ENCODE measurements around the gene RNF17. TPM values are rescaled to one million over a fixed set of nuclear protein-coding genes. Genes with fewer than 3 reads are reported as not detected.

RNF17 gene
- total RNA-seq, 1 donor from 2014 or later, result not detected

GRCh38 chr13:24921003-24921402 is 157.0 kb downstream of the RNF17 start:
- Mint-ChIP-seq H3K9me3 (ENCODE audit: unreplicated experiment) (no peaks in the 10 kb centered on the region), H3K36me3 (ENCODE audit: unreplicated experiment) (no peaks in the 10 kb centered on the region), H3K4me3 (ENCODE audit: unreplicated experiment) (peak overlapping the region; percentile 22), H3K27ac (ENCODE audit: unreplicated experiment) (no peak overlapping the region), H3K27me3 (ENCODE audit: unreplicated experiment) (no peaks in the 10 kb centered on the region), H3K4me1 (ENCODE audit: unreplicated experiment) (peaks cover 24% of the 10 kb centered on the region)
- TF ChIP-seq, protein P1, sequence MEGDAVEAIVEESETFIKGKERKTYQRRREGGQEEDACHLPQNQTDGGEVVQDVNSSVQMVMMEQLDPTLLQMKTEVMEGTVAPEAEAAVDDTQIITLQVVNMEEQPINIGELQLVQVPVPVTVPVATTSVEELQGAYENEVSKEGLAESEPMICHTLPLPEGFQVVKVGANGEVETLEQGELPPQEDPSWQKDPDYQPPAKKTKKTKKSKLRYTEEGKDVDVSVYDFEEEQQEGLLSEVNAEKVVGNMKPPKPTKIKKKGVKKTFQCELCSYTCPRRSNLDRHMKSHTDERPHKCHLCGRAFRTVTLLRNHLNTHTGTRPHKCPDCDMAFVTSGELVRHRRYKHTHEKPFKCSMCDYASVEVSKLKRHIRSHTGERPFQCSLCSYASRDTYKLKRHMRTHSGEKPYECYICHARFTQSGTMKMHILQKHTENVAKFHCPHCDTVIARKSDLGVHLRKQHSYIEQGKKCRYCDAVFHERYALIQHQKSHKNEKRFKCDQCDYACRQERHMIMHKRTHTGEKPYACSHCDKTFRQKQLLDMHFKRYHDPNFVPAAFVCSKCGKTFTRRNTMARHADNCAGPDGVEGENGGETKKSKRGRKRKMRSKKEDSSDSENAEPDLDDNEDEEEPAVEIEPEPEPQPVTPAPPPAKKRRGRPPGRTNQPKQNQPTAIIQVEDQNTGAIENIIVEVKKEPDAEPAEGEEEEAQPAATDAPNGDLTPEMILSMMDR (IDR thresholded peaks at IDR 0.05), result no peak
- DNase-seq (ENCODE audit: extremely low spot score, unreplicated experiment), result no peak

DNA sequence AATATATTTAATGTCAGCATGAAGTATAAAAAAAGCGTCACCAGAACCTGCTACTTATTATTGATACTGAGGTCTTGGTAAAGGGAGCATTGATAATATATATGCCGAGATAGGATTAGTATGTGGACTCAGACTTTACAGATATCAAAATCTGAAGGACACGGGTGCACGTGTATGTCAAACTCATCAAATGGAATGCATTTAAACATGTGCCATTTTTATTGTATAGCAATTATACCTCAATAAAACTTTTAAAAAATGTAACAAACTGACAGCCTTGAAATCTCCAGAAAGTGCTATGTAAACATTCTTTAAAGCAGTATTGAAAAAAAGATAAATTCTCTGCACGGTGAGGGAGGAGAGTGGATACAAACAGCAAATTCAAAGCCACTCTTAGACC is 157.9 kb downstream of the RNF17 start:
- Mint-ChIP-seq H3K27me3 (ENCODE audit: unreplicated experiment) (no peaks in the 10 kb centered on the region), H3K9me3 (ENCODE audit: unreplicated experiment) (no peaks in the 10 kb centered on the region), H3K36me3 (ENCODE audit: unreplicated experiment) (no peaks in the 10 kb centered on the region), H3K4me3 (ENCODE audit: unreplicated experiment) (peak overlapping the region; percentile 92), H3K4me1 (ENCODE audit: unreplicated experiment) (peaks cover 24% of the 10 kb centered on the region), H3K27ac (ENCODE audit: unreplicated experiment) (peak overlapping the region; percentile 99)
- no peak for DNase-seq (ENCODE audit: extremely low spot score, unreplicated experiment)
- TF ChIP-seq, protein P1 (IDR thresholded peaks at IDR 0.05), result no peak

DNA sequence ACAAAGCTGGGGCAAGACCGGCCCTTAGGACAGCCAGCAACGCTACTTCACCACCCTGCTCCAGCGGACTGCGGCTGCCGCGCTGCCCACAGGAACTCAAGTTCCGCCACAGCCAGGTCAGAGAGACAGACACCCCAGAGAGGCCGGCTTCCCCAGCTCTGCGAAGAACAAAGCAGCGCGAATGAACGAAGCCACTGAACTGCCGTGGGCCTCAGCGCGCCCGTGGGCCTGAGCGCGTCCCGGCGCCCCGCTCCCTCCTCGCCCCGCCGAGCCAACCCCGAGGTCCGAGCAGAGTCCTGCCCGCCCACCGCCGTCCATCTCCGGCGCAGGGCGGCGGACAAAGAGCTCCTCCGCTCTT is 158.4 kb downstream of the RNF17 start:
- Mint-ChIP-seq H3K27me3 (ENCODE audit: unreplicated experiment) (peaks cover 2% of the 10 kb centered on the region), H3K9me3 (ENCODE audit: unreplicated experiment) (no peaks in the 10 kb centered on the region)
- no peak for DNase-seq (ENCODE audit: extremely low spot score, unreplicated experiment)

GRCh38 chr13:24922745-24923591 is 159.0 kb downstream of the RNF17 start:
- DNase-seq (ENCODE audit: extremely low spot score, unreplicated experiment), result peak; percentile 99
- peaks cover 24% of the 10 kb centered on the region for H3K4me1 Mint-ChIP-seq (ENCODE audit: unreplicated experiment)
- TF ChIP-seq, protein P1 (IDR thresholded peaks at IDR 0.05), result no peak
- peaks cover 7% of the 10 kb centered on the region for H3K27me3 Mint-ChIP-seq (ENCODE audit: unreplicated experiment)
- no peaks in the 10 kb centered on the region for H3K36me3 Mint-ChIP-seq (ENCODE audit: unreplicated experiment)
- peak overlapping the region; percentile 92 for H3K4me3 Mint-ChIP-seq (ENCODE audit: unreplicated experiment)
- no peaks in the 10 kb centered on the region for H3K9me3 Mint-ChIP-seq (ENCODE audit: unreplicated experiment)
- peak overlapping the region; percentile 99 for H3K27ac Mint-ChIP-seq (ENCODE audit: unreplicated experiment)

More for the DNA sequence above, 158.4 kb downstream of the RNF17 start:
- Mint-ChIP-seq H3K4me3 (ENCODE audit: unreplicated experiment) (peak overlapping the region; percentile 92), H3K36me3 (ENCODE audit: unreplicated experiment) (no peaks in the 10 kb centered on the region), H3K4me1 (ENCODE audit: unreplicated experiment) (peaks cover 24% of the 10 kb centered on the region), H3K27ac (ENCODE audit: unreplicated experiment) (peak overlapping the region; percentile 99)
- TF ChIP-seq, protein P1 (IDR thresholded peaks at IDR 0.05), result no peak

DNA sequence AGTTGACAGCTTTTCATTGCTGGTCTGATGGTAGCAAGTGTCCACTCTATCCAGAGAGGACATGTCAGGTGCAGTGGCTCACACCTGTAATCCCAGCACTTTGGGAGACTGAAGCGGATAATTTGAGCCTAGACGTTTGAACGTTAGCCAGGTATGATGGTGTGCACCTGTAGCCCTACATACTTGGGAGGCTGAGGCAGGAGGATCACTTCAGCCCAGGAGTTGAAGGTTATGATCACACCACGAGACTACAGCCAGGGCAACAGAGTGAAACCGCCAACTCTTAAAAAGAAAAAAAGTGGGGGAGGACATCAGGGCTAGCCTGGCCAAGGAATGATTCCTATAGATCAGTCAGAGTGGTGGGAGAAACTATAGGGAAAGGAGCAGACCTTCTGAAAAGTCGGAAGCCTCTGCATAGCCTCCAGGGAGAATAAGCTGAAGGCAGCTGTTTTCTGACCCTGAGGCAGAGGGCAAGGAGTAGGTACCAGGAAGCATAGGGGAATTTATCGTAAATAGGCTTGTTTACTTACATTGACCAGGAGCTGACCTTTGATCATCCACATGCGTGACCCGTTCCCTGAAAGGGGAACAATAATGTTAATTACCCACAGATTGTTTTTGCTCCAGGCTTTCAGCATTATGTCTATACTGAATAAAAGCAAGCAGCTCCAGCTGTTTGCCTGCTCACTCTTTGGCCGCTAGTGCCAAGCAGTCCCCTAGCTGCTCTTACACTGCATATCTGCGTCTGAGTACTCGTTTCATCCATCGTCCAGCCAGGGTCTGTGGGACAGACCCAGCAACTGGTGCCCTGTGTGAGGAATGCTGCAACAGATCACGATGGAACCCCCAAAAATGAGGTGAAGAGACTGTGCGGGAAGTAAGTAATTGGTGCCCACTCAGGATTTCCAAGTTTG is 161.6 kb downstream of the RNF17 start:
- peaks cover 17% of the 10 kb centered on the region for H3K27me3 Mint-ChIP-seq (ENCODE audit: unreplicated experiment)

More for the DNA sequence above, 161.6 kb downstream of the RNF17 start:
- H3K27ac Mint-ChIP-seq (ENCODE audit: unreplicated experiment), result no peak overlapping the region
- TF ChIP-seq, protein P1 (IDR thresholded peaks at IDR 0.05), result no peak
- H3K36me3 Mint-ChIP-seq (ENCODE audit: unreplicated experiment), result no peaks in the 10 kb centered on the region
- H3K9me3 Mint-ChIP-seq (ENCODE audit: unreplicated experiment), result no peaks in the 10 kb centered on the region
- H3K4me3 Mint-ChIP-seq (ENCODE audit: unreplicated experiment), result no peak overlapping the region
- peaks cover 22% of the 10 kb centered on the region for H3K4me1 Mint-ChIP-seq (ENCODE audit: unreplicated experiment)
- DNase-seq (ENCODE audit: extremely low spot score, unreplicated experiment), result no peak
